ENCODE data around the gene DNAJC6.

DNA sequence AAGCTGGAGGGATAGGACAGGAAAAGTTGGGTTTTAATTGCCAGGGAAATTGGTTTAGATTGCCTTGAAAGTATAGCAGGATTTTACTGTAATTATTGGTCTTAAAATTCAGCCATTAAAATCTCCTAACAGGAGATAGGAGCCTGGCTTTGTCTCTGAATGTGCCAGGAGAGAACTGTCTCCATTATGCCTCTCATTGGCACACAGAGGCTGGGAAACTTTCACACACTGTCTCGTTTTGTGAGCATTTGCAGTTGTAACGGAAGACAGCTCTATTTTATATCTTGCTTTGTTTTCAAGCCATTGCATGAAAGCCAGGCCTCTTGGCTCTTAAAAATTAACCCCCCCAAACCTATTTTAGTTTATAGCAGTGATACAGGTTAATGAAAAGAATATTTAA, 12.5 kb downstream of the DNAJC6 start:
- TF ChIP-seq, protein P1, sequence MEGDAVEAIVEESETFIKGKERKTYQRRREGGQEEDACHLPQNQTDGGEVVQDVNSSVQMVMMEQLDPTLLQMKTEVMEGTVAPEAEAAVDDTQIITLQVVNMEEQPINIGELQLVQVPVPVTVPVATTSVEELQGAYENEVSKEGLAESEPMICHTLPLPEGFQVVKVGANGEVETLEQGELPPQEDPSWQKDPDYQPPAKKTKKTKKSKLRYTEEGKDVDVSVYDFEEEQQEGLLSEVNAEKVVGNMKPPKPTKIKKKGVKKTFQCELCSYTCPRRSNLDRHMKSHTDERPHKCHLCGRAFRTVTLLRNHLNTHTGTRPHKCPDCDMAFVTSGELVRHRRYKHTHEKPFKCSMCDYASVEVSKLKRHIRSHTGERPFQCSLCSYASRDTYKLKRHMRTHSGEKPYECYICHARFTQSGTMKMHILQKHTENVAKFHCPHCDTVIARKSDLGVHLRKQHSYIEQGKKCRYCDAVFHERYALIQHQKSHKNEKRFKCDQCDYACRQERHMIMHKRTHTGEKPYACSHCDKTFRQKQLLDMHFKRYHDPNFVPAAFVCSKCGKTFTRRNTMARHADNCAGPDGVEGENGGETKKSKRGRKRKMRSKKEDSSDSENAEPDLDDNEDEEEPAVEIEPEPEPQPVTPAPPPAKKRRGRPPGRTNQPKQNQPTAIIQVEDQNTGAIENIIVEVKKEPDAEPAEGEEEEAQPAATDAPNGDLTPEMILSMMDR (conservative IDR thresholded peaks at IDR 0.05) = no peak
- TF ChIP-seq EZH2 (IDR thresholded peaks at IDR 0.05; ENCODE audit: low read depth) = no peak
